Erythroblast (primary cell): ENCODE measurements around the gene SV2C.

Source experiments
- GATA1 ChIP-seq: IDR thresholded peaks from 2 replicates; pipeline ENCODE4 v1.6.1; 2011; ENCODE audit warnings: low read depth, mild to moderate bottlenecking, control low read depth, low read length, moderate library complexity
- POLR2A ChIP-seq: IDR thresholded peaks from 2 replicates; pipeline ENCODE4 v1.6.1; 2011; ENCODE audit warnings: mild to moderate bottlenecking, low read length

DNA sequence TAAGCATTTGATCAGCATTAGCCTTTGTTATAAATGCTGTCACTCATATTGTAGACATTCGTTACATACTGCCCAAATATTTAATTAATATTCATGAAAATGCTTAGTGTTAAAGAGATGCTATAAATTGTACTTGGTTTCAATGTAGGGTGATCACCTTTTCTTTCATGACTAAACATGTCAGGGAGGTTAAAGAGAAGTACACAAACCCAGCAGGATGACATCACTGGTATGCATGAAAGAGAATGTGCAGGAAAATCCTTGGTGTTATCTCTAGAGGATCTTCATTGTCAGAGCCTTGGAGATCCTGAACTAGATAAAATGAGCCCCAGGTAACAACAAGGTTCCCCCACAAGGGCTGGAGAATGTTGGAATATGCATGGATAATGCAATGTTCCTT lies 33.0 kb upstream of the SV2C start:
- TF ChIP-seq POLR2A (no peak), GATA1 (no peak)
